Gastroesophageal sphincter (tissue), 4 donors: ENCODE measurements around the gene C20orf173. TPM values are rescaled to one million over a fixed set of nuclear protein-coding genes. Genes with fewer than 3 reads are reported as not detected.

Experiments used
- ATAC-seq: fragments of 150-250 bp; one replicate; pipeline ENCODE4 v1.9.1; 2016; ENCODE audit warnings: mild to moderate bottlenecking, moderate library complexity
- H3K27ac ChIP-seq, 4 donors: fragments of 200-600 bp; sonication (generic) in 3 of 4; 1 replicate in 3 of 4; 2 replicates in 1 of 4; pipeline ENCODE4 v1.5.1; 2016 to 2019
- H3K27me3 ChIP-seq: fragments of 200-600 bp; sonication (generic); one replicate; pipeline ENCODE4 v1.5.1; 2019
- H3K36me3 ChIP-seq, 2 donors: fragments of 200-600 bp; sonication (generic); one replicate each; pipeline ENCODE4 v1.5.1; 2019; ENCODE audit warnings: control low read depth in 1 of 2
- H3K4me1 ChIP-seq, 3 donors: fragments of 200-600 bp; sonication (generic); 1 replicate in 2 of 3; 2 replicates in 1 of 3; pipeline ENCODE4 v1.5.1; 2016 to 2019; ENCODE audit warnings: control low read depth in 2 of 3
- H3K4me3 ChIP-seq, 2 donors: fragments of 200-600 bp; sonication (generic); one replicate each; pipeline ENCODE4 v1.5.1; 2019; ENCODE audit warnings: mild to moderate bottlenecking in 1 of 2, moderate library complexity in 1 of 2
- H3K9me3 ChIP-seq, 3 donors: fragments of 200-600 bp; sonication (generic); one replicate each; pipeline ENCODE4 v1.5.1; 2017 to 2019; ENCODE audit warnings: control low read depth in 2 of 3
- EP300 ChIP-seq: sonication (generic); formaldehyde crosslinking; IDR thresholded peaks from one replicate; pipeline ENCODE4 v1.6.1; 2017; ENCODE audit warnings: antibody characterized with exemption, mild to moderate bottlenecking
- POLR2A ChIP-seq, 2 donors: fragments of 450-650 bp; IDR thresholded peaks; one replicate each; pipeline ENCODE4 v1.6.1; 2017; ENCODE audit warnings: antibody characterized with exemption in 2 of 2, mild to moderate bottlenecking in 2 of 2, moderate library complexity in 1 of 2
- POLR2AphosphoS5 ChIP-seq: sonication (generic); formaldehyde crosslinking; IDR thresholded peaks from one replicate; pipeline ENCODE4 v1.6.1; 2017; ENCODE audit warnings: antibody characterized with exemption
- WGBS, 2 donors: methylation state at CpG; one replicate each; pipeline ENCODE4 v1.1.5; 2018; ENCODE audit warnings: low coverage in 1 of 2; 5-methylcytosine and 5-hydroxymethylcytosine counted together
- total RNA-seq, 4 donors: library from RNA; depleted of rRNA; stranded (reverse); fragments of >200 nt; gene quantifications; one replicate each; pipeline ENCODE4 v1.1.0, GENCODE V29; 2016
- TF ChIP-seq, protein P1 (sequence below), 4 experiments: fragments of 200-600 bp in 2 of 4; fragments of 450-650 bp in 2 of 4; sonication (generic) in 1 of 4; IDR thresholded peaks; one replicate each; pipeline ENCODE4 v1.5.1; 2017 to 2019; ENCODE audit warnings: antibody characterized with exemption in 4 of 4, mild to moderate bottlenecking in 2 of 4, moderate library complexity in 2 of 4

The C20orf173 gene
- total RNA-seq, 4 donors from 2014 or later = not detected

DNA sequence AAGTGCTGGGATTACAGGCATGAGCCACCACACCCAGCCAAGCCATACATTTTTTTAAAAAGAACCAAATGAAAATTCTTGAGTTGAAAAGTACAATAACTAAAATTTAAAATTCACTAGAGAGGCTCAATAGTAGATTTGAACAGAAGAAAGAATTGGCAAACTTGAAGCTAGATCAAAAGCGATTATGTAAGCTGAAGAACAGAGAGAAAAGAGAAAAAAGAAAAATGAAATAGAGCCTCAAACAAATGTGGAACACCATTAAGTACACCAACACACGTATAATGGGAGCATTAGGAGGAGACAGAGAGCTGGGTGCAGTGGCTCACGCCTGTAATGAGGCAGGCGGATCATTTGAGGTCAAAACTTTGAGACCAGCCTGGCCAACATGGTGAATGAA, 43.4 kb upstream of the C20orf173 start:
- WGBS, 2 donors = 92 to 98% methylated on average over 4 of the region's 4 CpGs
- Histone ChIP-seq H3K9me3 (peaks cover 0 to 13% (median 0%) of the 10 kb centered on the region in 3 donors), H3K27ac (no peak overlapping the region)

DNA sequence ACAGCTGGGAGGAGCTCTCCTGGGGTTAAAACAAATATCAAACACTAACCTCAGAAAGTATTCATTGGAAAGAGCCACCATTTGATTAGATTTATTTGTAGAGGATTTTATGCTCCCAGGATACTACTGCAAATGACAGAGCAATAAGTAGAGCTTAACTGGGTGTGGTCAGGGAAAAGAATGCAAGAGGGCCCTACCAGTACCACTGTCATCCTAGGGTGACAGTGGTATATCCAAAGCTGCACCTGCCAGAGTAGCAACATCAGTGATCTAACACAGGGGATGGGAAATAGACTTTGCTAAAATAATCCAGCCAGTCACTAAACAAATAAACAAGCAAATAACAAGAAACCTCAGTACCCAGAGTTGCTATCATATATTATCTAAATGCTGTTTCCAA, 42.1 kb upstream of the C20orf173 start:
- H3K27ac ChIP-seq = no peak overlapping the region
- peaks cover 0 to 13% (median 0%) of the 10 kb centered on the region in 3 donors for H3K9me3 ChIP-seq
- H3K27me3 ChIP-seq = no peaks in the 10 kb centered on the region
- no peak for ATAC-seq
- no peaks in the 10 kb centered on the region for H3K4me1 ChIP-seq
- H3K4me3 ChIP-seq = no peak overlapping the region
- H3K36me3 ChIP-seq = no peaks in the 10 kb centered on the region
- no peak for TF ChIP-seq POLR2A (IDR thresholded peaks at IDR 0.05)
- TF ChIP-seq POLR2AphosphoS5 = no peak
- TF ChIP-seq, protein P1, sequence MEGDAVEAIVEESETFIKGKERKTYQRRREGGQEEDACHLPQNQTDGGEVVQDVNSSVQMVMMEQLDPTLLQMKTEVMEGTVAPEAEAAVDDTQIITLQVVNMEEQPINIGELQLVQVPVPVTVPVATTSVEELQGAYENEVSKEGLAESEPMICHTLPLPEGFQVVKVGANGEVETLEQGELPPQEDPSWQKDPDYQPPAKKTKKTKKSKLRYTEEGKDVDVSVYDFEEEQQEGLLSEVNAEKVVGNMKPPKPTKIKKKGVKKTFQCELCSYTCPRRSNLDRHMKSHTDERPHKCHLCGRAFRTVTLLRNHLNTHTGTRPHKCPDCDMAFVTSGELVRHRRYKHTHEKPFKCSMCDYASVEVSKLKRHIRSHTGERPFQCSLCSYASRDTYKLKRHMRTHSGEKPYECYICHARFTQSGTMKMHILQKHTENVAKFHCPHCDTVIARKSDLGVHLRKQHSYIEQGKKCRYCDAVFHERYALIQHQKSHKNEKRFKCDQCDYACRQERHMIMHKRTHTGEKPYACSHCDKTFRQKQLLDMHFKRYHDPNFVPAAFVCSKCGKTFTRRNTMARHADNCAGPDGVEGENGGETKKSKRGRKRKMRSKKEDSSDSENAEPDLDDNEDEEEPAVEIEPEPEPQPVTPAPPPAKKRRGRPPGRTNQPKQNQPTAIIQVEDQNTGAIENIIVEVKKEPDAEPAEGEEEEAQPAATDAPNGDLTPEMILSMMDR (IDR thresholded peaks at IDR 0.05) = no peak
- TF ChIP-seq EP300 = no peak

More for the DNA sequence above, 43.4 kb upstream of the C20orf173 start:
- Histone ChIP-seq H3K36me3 (no peaks in the 10 kb centered on the region), H3K27me3 (no peaks in the 10 kb centered on the region), H3K4me3 (no peak overlapping the region), H3K4me1 (no peaks in the 10 kb centered on the region)
- TF ChIP-seq, protein P1 (IDR thresholded peaks at IDR 0.05) = no peak
- TF ChIP-seq POLR2A (IDR thresholded peaks at IDR 0.05) (no peak), EP300 (no peak), POLR2AphosphoS5 (no peak)
- no peak for ATAC-seq

DNA sequence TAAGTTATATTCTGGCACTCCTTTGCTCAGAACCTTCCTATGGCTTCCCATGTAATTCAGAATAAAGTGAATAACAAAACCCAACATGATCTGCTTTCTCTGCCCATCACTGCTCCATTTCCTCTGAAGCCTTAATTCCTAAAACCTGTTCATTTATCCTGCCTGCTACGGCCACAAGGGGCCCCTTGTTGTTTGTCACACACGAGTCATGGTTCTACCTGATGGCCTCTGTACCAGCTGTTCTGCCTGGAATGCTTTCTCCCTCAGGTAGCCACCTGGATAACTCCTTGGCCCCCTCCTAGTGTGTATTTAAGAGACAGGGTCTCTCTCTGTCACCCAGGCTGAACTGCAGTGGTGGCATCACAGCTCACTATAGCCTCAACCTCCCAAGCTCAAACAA, 39.2 kb upstream of the C20orf173 start:
- TF ChIP-seq, protein P1 (IDR thresholded peaks at IDR 0.05) = no peak
- no peak for TF ChIP-seq POLR2AphosphoS5
- no peak for TF ChIP-seq EP300
- TF ChIP-seq POLR2A (IDR thresholded peaks at IDR 0.05) = no peak
- WGBS, 2 donors = 7 to 31% methylated on average over 2 of the region's 2 CpGs

DNA sequence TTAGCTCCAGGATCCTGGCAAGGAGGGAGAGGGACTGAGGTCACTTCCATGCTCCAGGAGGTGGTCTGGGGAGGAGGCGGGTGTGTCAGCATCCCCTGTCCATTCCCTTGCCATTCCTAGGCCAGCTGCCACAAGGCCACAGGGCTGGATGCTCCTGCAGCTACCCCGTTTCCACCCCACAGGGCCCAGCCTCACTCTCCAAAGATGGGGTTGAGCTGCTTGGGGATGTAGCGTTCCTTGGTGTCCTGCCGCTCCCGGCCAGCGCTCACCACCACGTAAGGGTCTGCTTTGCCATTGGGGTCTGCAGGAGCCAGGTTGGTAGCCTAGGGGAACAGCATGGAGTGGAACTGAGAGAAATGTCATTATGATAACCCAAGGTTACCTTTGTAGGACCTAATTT, 35.5 kb upstream of the C20orf173 start:
- H3K9me3 ChIP-seq = no peaks in the 10 kb centered on the region
- no peaks in the 10 kb centered on the region for H3K4me1 ChIP-seq
- no peak for TF ChIP-seq EP300
- TF ChIP-seq, protein P1 (IDR thresholded peaks at IDR 0.05) = no peak
- TF ChIP-seq POLR2A (IDR thresholded peaks at IDR 0.05) = no peak
- no peak for TF ChIP-seq POLR2AphosphoS5
- WGBS, 2 donors = 100% methylated on average over 5 of the region's 7 CpGs; no CpG with 5 or more reads in 1 of the 2 donors
- no peaks in the 10 kb centered on the region for H3K36me3 ChIP-seq
- no peak overlapping the region for H3K4me3 ChIP-seq
- no peak overlapping the region for H3K27ac ChIP-seq
- peak; percentile 22 for ATAC-seq
- no peaks in the 10 kb centered on the region for H3K27me3 ChIP-seq

More for the DNA sequence above, 39.2 kb upstream of the C20orf173 start:
- no peak overlapping the region for H3K4me3 ChIP-seq
- no peaks in the 10 kb centered on the region for H3K4me1 ChIP-seq
- H3K36me3 ChIP-seq = no peaks in the 10 kb centered on the region
- no peaks in the 10 kb centered on the region for H3K27me3 ChIP-seq
- no peak for ATAC-seq
- peaks cover 0 to 13% (median 0%) of the 10 kb centered on the region in 3 donors for H3K9me3 ChIP-seq
- no peak overlapping the region for H3K27ac ChIP-seq

DNA sequence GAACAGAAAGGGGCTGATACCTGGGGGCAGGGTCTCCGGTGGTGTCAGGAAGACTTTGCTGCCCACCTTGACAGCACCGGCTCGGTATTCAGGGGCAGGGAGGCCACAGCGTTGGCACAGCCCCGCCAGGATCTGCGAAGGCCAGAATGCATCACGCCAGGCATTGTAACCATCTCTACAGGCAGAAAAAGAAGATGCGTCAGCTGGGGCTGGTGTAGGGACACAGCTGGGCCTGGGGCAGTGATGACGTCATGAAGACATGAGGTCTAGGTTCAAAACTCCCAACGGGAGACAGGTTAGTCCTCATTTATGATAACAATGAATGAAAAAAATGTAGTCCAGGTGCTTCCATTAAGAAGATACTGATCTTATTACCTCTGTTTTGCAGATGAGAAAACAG, 34.4 kb upstream of the C20orf173 start:
- TF ChIP-seq POLR2A (IDR thresholded peaks at IDR 0.05) (no peak), POLR2AphosphoS5 (no peak), EP300 (no peak)
- TF ChIP-seq, protein P1 (IDR thresholded peaks at IDR 0.05) = no peak
- H3K36me3 ChIP-seq = peaks cover 0 to 6% of the 10 kb centered on the region in 2 donors
- no peak overlapping the region for H3K27ac ChIP-seq
- no peaks in the 10 kb centered on the region for H3K27me3 ChIP-seq
- no peak overlapping the region for H3K4me3 ChIP-seq
- 89% methylated on average over 4 of the region's 10 CpGs; no CpG with 5 or more reads in 1 of the 2 donors for WGBS, 2 donors
- no peak for ATAC-seq
- H3K9me3 ChIP-seq = no peaks in the 10 kb centered on the region
- H3K4me1 ChIP-seq = no peaks in the 10 kb centered on the region
